T-helper 1 cell treated with Interleukin-12 subunit alpha and Interleukin-12 subunit beta and Interleukin-4 antibody, amounts not matched to agents 30 μg/mL and 1 μg/mL, for 36 hours (primary cell): ENCODE results near the gene MIAT.

Experiments used
- H3K27ac Mint-ChIP-seq: one replicate; pipeline ENCODE4 v1.8.0; 2021; ENCODE audit warnings: mild to moderate bottlenecking, mixed read lengths
- H3K27me3 Mint-ChIP-seq: one replicate; pipeline ENCODE4 v1.8.0; 2021; ENCODE audit warnings: low read depth, mixed read lengths
- H3K36me3 Mint-ChIP-seq: one replicate; pipeline ENCODE4 v1.8.0; 2021; ENCODE audit warnings: low read depth, mixed read lengths
- H3K4me1 Mint-ChIP-seq: one replicate; pipeline ENCODE4 v1.8.0; 2021; ENCODE audit warnings: low read depth, mixed read lengths
- H3K4me3 Mint-ChIP-seq: one replicate; pipeline ENCODE4 v1.8.0; 2021; ENCODE audit warnings: mild to moderate bottlenecking, moderate library complexity, mixed read lengths
- H3K9me3 Mint-ChIP-seq: one replicate; pipeline ENCODE4 v1.8.0; 2021; ENCODE audit warnings: mixed read lengths

Gene MIAT

GRCh38 chr22:26709617-26710390 is 52.4 kb downstream of the MIAT start:
- H3K27me3 Mint-ChIP-seq = no peaks in the 10 kb centered on the region
- peaks cover 12% of the 10 kb centered on the region for H3K9me3 Mint-ChIP-seq
- H3K36me3 Mint-ChIP-seq = peaks cover 21% of the 10 kb centered on the region
- H3K4me1 Mint-ChIP-seq = peaks cover 2% of the 10 kb centered on the region
- no peak overlapping the region for H3K4me3 Mint-ChIP-seq
- H3K27ac Mint-ChIP-seq = no peak overlapping the region

DNA sequence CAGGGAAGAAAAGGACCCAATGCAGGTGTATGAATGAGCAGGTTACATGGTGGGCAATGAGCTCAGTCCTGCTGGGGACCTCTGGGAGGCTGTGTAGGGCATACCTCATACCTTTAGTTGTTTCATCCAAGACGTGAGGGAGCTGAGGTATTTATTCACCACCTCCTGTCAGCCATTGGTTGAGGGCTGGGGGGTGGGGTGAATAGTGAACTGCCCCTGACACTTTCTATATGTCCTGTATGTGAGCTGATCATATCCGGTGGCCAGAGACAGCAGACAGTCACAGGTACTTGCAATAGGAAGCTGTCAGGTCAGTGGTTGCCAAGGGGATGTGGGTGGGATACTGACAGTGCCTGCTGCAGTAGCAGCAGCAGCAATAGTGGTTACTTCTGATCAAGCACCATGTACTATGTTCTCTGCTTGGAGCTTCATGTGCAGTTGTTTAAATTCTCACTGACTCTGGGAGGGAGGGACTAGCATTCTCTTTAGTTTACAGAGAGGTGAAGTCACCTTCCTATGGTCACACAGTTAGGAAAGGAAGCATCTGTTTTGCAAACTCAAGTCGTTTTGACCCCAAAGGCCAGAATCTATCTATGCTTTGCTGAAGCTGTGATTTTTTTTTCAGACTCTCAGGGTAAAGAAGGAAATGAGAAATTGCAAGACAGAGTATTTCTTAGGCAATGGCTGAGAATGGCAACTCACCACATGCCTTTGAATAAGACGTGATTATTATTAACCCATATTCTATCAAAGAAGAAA is 54.0 kb downstream of the MIAT start:
- Mint-ChIP-seq H3K36me3 (peaks cover 18% of the 10 kb centered on the region), H3K9me3 (peaks cover 12% of the 10 kb centered on the region), H3K4me1 (peaks cover 2% of the 10 kb centered on the region), H3K27ac (no peak overlapping the region), H3K4me3 (no peak overlapping the region), H3K27me3 (no peaks in the 10 kb centered on the region)

DNA sequence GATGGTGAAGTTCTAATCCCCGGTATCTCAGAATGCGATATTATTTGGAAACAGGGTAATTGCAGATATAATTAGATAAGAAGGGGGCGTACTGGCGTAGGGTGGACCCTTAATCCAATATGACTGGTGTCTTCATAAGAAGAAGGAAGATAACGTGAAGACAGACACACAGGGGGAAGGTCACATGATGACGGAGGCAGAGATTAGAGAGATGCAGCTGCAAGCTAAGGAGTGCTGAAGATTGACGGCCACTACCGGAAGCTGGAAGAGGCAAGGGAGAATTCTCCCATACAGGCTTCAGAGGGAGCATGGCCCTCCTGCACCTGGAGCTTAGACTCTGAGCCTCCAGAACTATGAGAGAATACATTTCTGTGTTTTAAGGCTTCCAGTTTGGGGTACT is 54.8 kb downstream of the MIAT start:
- no peaks in the 10 kb centered on the region for H3K27me3 Mint-ChIP-seq

GRCh38 chr22:26713823-26714449 is 56.5 kb downstream of the MIAT start:
- H3K4me3 Mint-ChIP-seq = no peak overlapping the region
- no peaks in the 10 kb centered on the region for H3K27me3 Mint-ChIP-seq
- peaks cover 5% of the 10 kb centered on the region for H3K36me3 Mint-ChIP-seq
- H3K9me3 Mint-ChIP-seq = no peaks in the 10 kb centered on the region
- H3K4me1 Mint-ChIP-seq = peaks cover 5% of the 10 kb centered on the region
- no peak overlapping the region for H3K27ac Mint-ChIP-seq

More for the DNA sequence above, 54.8 kb downstream of the MIAT start:
- Mint-ChIP-seq H3K36me3 (peaks cover 15% of the 10 kb centered on the region), H3K27ac (no peak overlapping the region), H3K4me1 (peaks cover 2% of the 10 kb centered on the region), H3K4me3 (no peak overlapping the region), H3K9me3 (peaks cover 8% of the 10 kb centered on the region)

- H3K27me3 Mint-ChIP-seq = no peaks in the 10 kb centered on the region
- H3K4me3 Mint-ChIP-seq = no peak overlapping the region
- no peaks in the 10 kb centered on the region for H3K9me3 Mint-ChIP-seq
- H3K36me3 Mint-ChIP-seq = peaks cover 5% of the 10 kb centered on the region
- H3K27ac Mint-ChIP-seq = no peak overlapping the region
- H3K4me1 Mint-ChIP-seq = peaks cover 5% of the 10 kb centered on the region
Observed at GRCh38 chr22:26714971-26715370, 57.6 kb downstream of the MIAT start.

- Mint-ChIP-seq H3K9me3 (no peaks in the 10 kb centered on the region), H3K27ac (no peak overlapping the region), H3K36me3 (peaks cover 5% of the 10 kb centered on the region), H3K4me3 (no peak overlapping the region), H3K27me3 (no peaks in the 10 kb centered on the region), H3K4me1 (peaks cover 5% of the 10 kb centered on the region)
Observed at GRCh38 chr22:26715392-26715936, 58.1 kb downstream of the MIAT start.

DNA sequence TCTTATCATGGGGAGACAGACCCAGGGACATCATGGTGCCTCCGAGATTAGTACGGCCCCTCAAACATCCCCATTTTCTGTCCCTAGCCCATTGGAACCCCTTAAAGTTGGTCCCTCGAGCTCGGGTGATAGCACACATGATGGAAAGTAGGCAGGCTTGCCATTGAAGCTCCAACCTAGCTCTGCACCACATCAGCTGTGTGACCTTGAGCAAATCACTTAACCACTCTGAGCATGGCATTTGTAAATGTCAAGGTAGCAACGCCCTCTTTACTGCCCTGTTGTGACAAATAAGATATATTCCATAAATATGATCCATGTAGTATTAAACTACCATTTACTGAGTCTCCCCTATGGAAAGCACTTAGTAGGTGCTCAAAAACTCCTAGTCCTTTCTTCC is 61.1 kb downstream of the MIAT start:
- H3K27me3 Mint-ChIP-seq = no peaks in the 10 kb centered on the region
- peaks cover 10% of the 10 kb centered on the region for H3K36me3 Mint-ChIP-seq
- no peak overlapping the region for H3K4me3 Mint-ChIP-seq
- peaks cover 3% of the 10 kb centered on the region for H3K4me1 Mint-ChIP-seq
- H3K9me3 Mint-ChIP-seq = no peaks in the 10 kb centered on the region
- H3K27ac Mint-ChIP-seq = no peak overlapping the region

GRCh38 chr22:26718905-26719304 is 61.5 kb downstream of the MIAT start:
- no peaks in the 10 kb centered on the region for H3K27me3 Mint-ChIP-seq
- H3K4me3 Mint-ChIP-seq = no peak overlapping the region
- H3K27ac Mint-ChIP-seq = no peak overlapping the region
- peaks cover 3% of the 10 kb centered on the region for H3K4me1 Mint-ChIP-seq
- H3K36me3 Mint-ChIP-seq = peaks cover 10% of the 10 kb centered on the region
- no peaks in the 10 kb centered on the region for H3K9me3 Mint-ChIP-seq

DNA sequence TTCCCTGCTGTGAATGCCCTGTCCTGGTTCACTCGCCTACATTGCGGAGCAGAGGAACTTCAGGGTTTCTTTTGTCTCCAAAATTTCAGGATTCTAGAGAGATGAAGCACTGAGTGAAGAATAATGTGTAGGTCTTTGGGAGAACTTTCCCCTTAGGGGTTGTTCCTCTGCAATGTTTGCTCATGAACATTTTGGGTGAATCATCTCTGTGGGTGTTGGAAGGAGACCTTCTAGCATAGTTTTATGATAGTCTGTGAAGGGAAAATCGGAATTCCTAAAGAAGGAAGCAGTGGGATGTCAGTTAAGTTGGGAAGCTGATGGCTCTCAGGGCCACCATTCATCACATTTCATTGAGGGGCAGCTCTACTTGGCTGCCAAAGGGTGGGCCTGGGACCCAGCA is 64.8 kb downstream of the MIAT start:
- H3K9me3 Mint-ChIP-seq = no peaks in the 10 kb centered on the region
- H3K27ac Mint-ChIP-seq = no peak overlapping the region
- H3K4me1 Mint-ChIP-seq = peaks cover 3% of the 10 kb centered on the region
- peaks cover 18% of the 10 kb centered on the region for H3K36me3 Mint-ChIP-seq
- H3K4me3 Mint-ChIP-seq = no peak overlapping the region
- H3K27me3 Mint-ChIP-seq = no peaks in the 10 kb centered on the region

GRCh38 chr22:26724414-26724813 is 67.0 kb downstream of the MIAT start:
- no peaks in the 10 kb centered on the region for H3K27me3 Mint-ChIP-seq
- peaks cover 19% of the 10 kb centered on the region for H3K36me3 Mint-ChIP-seq
- H3K27ac Mint-ChIP-seq = no peak overlapping the region
- no peaks in the 10 kb centered on the region for H3K4me1 Mint-ChIP-seq
- H3K9me3 Mint-ChIP-seq = no peaks in the 10 kb centered on the region
- H3K4me3 Mint-ChIP-seq = no peak overlapping the region

GRCh38 chr22:26725012-26725676 is 67.8 kb downstream of the MIAT start:
- H3K27me3 Mint-ChIP-seq = no peaks in the 10 kb centered on the region
- H3K4me1 Mint-ChIP-seq = no peaks in the 10 kb centered on the region
- H3K36me3 Mint-ChIP-seq = peaks cover 22% of the 10 kb centered on the region
- H3K27ac Mint-ChIP-seq = no peak overlapping the region
- no peak overlapping the region for H3K4me3 Mint-ChIP-seq
- H3K9me3 Mint-ChIP-seq = no peaks in the 10 kb centered on the region
